Bronchial epithelial cell (primary cell): Measurements from ENCODE around the gene CCNE1. TPM values are rescaled to one million over a fixed set of nuclear protein-coding genes. Genes with fewer than 3 reads are reported as not detected.

Experiments used
- DNase-seq: peaks from one replicate; pipeline ENCODE4 v3.0.0-alpha.2; 2010; ENCODE audit warnings: low read depth
- FAIRE-seq: peaks from 2 replicates; lab custom pipeline; 2011; peaks lifted over from hg19 to GRCh38; lab: Jason Lieb, UNC
- H3K27me3 ChIP-seq: 2 replicates; pipeline ENCODE4 v1.5.1; 2011; ENCODE audit warnings: low read length; ENCODE audit not compliant: control insufficient read depth, insufficient read depth
- H3K36me3 ChIP-seq: 2 replicates; pipeline ENCODE4 v1.5.1; 2011; ENCODE audit warnings: low read length; ENCODE audit not compliant: control insufficient read depth, insufficient read depth
- H3K4me3 ChIP-seq: 2 replicates; pipeline ENCODE4 v1.5.1; 2011; ENCODE audit warnings: mild to moderate bottlenecking, low read depth, low read length, control low read depth
- CTCF ChIP-seq: IDR thresholded peaks from 2 replicates; pipeline ENCODE4 v1.5.1; 2011; ENCODE audit warnings: mild to moderate bottlenecking, moderate library complexity, low read length, control low read depth, inconsistent platforms; ENCODE audit not compliant: insufficient read depth, severe bottlenecking
- total RNA-seq: library from RNA; depleted of rRNA; stranded (reverse); fragments of >200 nt; gene quantifications from 2 replicates; pipeline ENCODE4 v1.2.1, GENCODE V29; 2014

The CCNE1 gene
- total RNA-seq, 1 donor from 2014 or later: 6.1 TPM

GRCh38 chr19:29873024-29873800 is 61.4 kb downstream of the CCNE1 start:
- peak; percentile 71 for TF ChIP-seq CTCF
- no peak for FAIRE-seq
- Histone ChIP-seq H3K27me3 (no peaks in the 10 kb centered on the region), H3K36me3 (no peaks in the 10 kb centered on the region), H3K4me3 (peak overlapping the region; percentile 35)
- DNase-seq: no peak

Other genes with a start within 250 kb of the CCNE1 start
- 58.7 and 79.2 TPM in 2 replicates for gene POP4, start 205.7 kb upstream of the CCNE1 start, total RNA-seq
- gene PLEKHF1, start 146.5 kb upstream of the CCNE1 start, total RNA-seq: 11.9 and 23.4 TPM in 2 replicates
- gene C19orf12, start 96.7 kb upstream of the CCNE1 start, total RNA-seq: 9.0 and 9.7 TPM in 2 replicates
- gene URI1, start 130.2 kb downstream of the CCNE1 start, total RNA-seq: 101 and 112 TPM in 2 replicates